ENCODE results near the gene IL11.

GRCh38 chr19:55347442-55348009, 22.7 kb downstream of the IL11 start:
- TF ChIP-seq, protein P1, sequence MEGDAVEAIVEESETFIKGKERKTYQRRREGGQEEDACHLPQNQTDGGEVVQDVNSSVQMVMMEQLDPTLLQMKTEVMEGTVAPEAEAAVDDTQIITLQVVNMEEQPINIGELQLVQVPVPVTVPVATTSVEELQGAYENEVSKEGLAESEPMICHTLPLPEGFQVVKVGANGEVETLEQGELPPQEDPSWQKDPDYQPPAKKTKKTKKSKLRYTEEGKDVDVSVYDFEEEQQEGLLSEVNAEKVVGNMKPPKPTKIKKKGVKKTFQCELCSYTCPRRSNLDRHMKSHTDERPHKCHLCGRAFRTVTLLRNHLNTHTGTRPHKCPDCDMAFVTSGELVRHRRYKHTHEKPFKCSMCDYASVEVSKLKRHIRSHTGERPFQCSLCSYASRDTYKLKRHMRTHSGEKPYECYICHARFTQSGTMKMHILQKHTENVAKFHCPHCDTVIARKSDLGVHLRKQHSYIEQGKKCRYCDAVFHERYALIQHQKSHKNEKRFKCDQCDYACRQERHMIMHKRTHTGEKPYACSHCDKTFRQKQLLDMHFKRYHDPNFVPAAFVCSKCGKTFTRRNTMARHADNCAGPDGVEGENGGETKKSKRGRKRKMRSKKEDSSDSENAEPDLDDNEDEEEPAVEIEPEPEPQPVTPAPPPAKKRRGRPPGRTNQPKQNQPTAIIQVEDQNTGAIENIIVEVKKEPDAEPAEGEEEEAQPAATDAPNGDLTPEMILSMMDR (IDR thresholded peaks at IDR 0.05 in 4 of 5, conservative IDR thresholded peaks at IDR 0.05 in 1 of 5), result no peak
- TF ChIP-seq POLR2A (IDR thresholded peaks at IDR 0.05), result no peak
